A673 (cell line): Measurements from ENCODE around the gene CRLF2. TPM values are rescaled to one million over a fixed set of nuclear protein-coding genes. Genes with fewer than 3 reads are reported as not detected.

ENCODE experiments used
- BruUV-seq: library from RNA; stranded (reverse); fragments of 400-500 nt; replicated peaks from 2 replicates; lab custom pipeline; 2021; lab: Mats Ljungman, UMichigan
- CTCF ChIA-PET: fragments of 300-600 bp; sonication (Branson Sonifier 250); formaldehyde crosslinking; loops from one replicate; lab custom pipeline; 2022; ENCODE audit warnings: antibody characterized with exemption; lab: Charles Lee
- POLR2A ChIA-PET: fragments of 300-600 bp; sonication (Branson Sonifier 250); formaldehyde crosslinking; loops from one replicate; lab custom pipeline; 2022; ENCODE audit warnings: antibody characterized with exemption; ENCODE audit not compliant: low non-redundant PET; lab: Charles Lee
- DNase-seq: peaks from one replicate; pipeline ENCODE4 v3.0.0-alpha.2; 2015; ENCODE audit warnings: low spot score
- H3K27ac ChIP-seq: fragments of 200-600 bp; sonication (generic); 2 replicates; pipeline ENCODE4 v1.5.1; 2016; ENCODE audit warnings: mixed run types, low read depth, mild to moderate bottlenecking, mixed read lengths, antibody characterized with exemption, low read length; ENCODE audit not compliant: poor library complexity, severe bottlenecking
- H3K27me3 ChIP-seq: fragments of 200-600 bp; sonication (generic); replicated peaks from 2 replicates; pipeline ENCODE4 v1.6.1; 2017; ENCODE audit warnings: mixed run types, low read depth, mild to moderate bottlenecking, mixed read lengths, antibody characterized with exemption, low read length; ENCODE audit not compliant: insufficient read depth, poor library complexity
- H3K36me3 ChIP-seq: fragments of 200-600 bp; sonication (generic); 2 replicates; pipeline ENCODE4 v1.6.1; 2016; ENCODE audit warnings: mixed run types, mild to moderate bottlenecking, mixed read lengths, antibody characterized with exemption, low read length; ENCODE audit not compliant: insufficient read depth, poor library complexity, severe bottlenecking
- H3K4me1 ChIP-seq: fragments of 200-600 bp; sonication (generic); 2 replicates; pipeline ENCODE4 v1.6.1; 2017; ENCODE audit warnings: mixed run types, mild to moderate bottlenecking, mixed read lengths, antibody characterized with exemption, low read length; ENCODE audit not compliant: insufficient read depth, poor library complexity, severe bottlenecking
- H3K4me3 ChIP-seq: fragments of 200-600 bp; sonication (generic); 2 replicates; pipeline ENCODE4 v1.5.1; 2016; ENCODE audit warnings: low read depth, mixed run types, mild to moderate bottlenecking, mixed read lengths, low read length; ENCODE audit not compliant: poor library complexity, severe bottlenecking
- H3K9me3 ChIP-seq: fragments of 200-600 bp; sonication (generic); 2 replicates; pipeline ENCODE4 v1.6.1; 2016; ENCODE audit warnings: mixed run types, low read depth, mild to moderate bottlenecking, mixed read lengths, antibody characterized with exemption, low read length; ENCODE audit not compliant: poor library complexity, severe bottlenecking
- CTCF ChIP-seq: fragments of 300-800, 200-600 bp; sonication (generic); conservative IDR thresholded peaks from 2 replicates; pipeline ENCODE4 v1.5.1; 2017; ENCODE audit warnings: low read depth, mild to moderate bottlenecking, antibody characterized with exemption, low read length, moderate library complexity, mixed read lengths
- EZH2 ChIP-seq: fragments of 200-600 bp; sonication (generic); IDR thresholded peaks from 2 replicates; pipeline ENCODE4 v1.6.1; 2017; ENCODE audit warnings: borderline replicate concordance, low read depth, mild to moderate bottlenecking, mixed read lengths, antibody characterized with exemption, low read length; ENCODE audit not compliant: poor library complexity, severe bottlenecking
- intact Hi-C: fragments of 100-400 bp; cut with micrococcal nuclease; formaldehyde crosslinking; loops from one replicate; pipeline ENCODE4 v1.10.0; 2022; ENCODE audit not compliant: unreplicated experiment
- total RNA-seq: library from RNA; stranded (reverse); gene quantifications from 2 replicates; pipeline ENCODE4 v1.2.3, GENCODE V29; 2021

CRLF2 gene
- total RNA-seq, 1 experiment from 2014 or later = not detected

- POLR2A ChIA-PET = no interaction called here
- intact Hi-C loops = no loop called here
- H3K36me3 ChIP-seq = no peaks in the 10 kb centered on the region
- H3K4me1 ChIP-seq = no peaks in the 10 kb centered on the region
- BruUV-seq = no TSS peak
- no peaks in the 10 kb centered on the region for H3K9me3 ChIP-seq
- no peak overlapping the region for H3K4me3 ChIP-seq
- DNase-seq = no peak
- CTCF ChIA-PET = no interaction called here
- no peaks in the 10 kb centered on the region for H3K27me3 ChIP-seq
- H3K27ac ChIP-seq = no peak overlapping the region
- TF ChIP-seq EZH2 (no peak), CTCF (no peak)
Measured at GRCh38 chrX:1224954-1225353, 12.5 kb upstream of the CRLF2 start.

GRCh38 chrX:1223242-1223600, 10.8 kb upstream of the CRLF2 start:
- no TSS peak for BruUV-seq
- no peaks in the 10 kb centered on the region for H3K27me3 ChIP-seq
- H3K4me3 ChIP-seq = no peak overlapping the region
- ChIA-PET CTCF (no interaction called here), POLR2A (no interaction called here)
- TF ChIP-seq EZH2 (no peak), CTCF (no peak)
- H3K27ac ChIP-seq = no peak overlapping the region
- H3K4me1 ChIP-seq = no peaks in the 10 kb centered on the region
- H3K36me3 ChIP-seq = no peaks in the 10 kb centered on the region
- no peak for DNase-seq
- intact Hi-C loops = no loop called here
- H3K9me3 ChIP-seq = no peaks in the 10 kb centered on the region

GRCh38 chrX:1222531-1223241, 10.2 kb upstream of the CRLF2 start:
- Histone ChIP-seq H3K4me3 (no peak overlapping the region), H3K27me3 (no peaks in the 10 kb centered on the region), H3K27ac (no peak overlapping the region), H3K4me1 (no peaks in the 10 kb centered on the region), H3K9me3 (no peaks in the 10 kb centered on the region), H3K36me3 (no peaks in the 10 kb centered on the region)
- no TSS peak for BruUV-seq
- CTCF ChIA-PET = no interaction called here
- intact Hi-C loops = no loop called here
- no peak for DNase-seq
- TF ChIP-seq EZH2 = no peak
- TF ChIP-seq CTCF = no peak
- POLR2A ChIA-PET = no interaction called here
